ENCODE measurements around the gene DNASE1L2.

Gene DNASE1L2

DNA sequence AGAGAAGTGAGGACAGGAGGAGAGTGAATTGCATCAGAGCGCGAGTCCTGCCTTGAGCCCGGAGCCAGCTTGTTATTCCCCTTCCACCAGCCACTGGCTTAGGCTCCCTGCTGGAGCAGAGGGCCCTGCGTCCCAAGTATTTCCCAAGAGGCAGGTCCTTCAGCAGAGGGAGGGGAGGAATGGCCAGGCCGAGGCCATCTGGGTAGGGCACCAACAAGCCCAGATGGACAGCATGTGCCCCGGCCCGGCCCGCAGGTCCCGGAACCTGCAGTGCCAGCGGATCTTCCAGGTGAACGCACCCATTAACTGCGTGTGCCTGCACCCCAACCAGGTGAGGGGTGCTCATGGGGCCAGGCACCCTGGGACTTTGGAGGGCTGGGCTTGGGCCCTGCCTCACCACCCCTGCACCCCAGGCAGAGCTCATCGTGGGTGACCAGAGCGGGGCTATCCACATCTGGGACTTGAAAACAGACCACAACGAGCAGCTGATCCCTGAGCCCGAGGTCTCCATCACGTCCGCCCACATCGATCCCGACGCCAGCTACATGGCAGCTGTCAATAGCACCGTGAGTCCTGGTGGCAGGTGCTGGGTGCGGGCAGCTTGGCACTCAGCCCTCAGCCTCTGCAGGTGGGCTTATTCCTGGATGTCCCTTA lies 29.3 kb upstream of the DNASE1L2 start:
- DNase-seq (ENCODE audit: low read depth, low spot score): no peak
- Histone ChIP-seq H3K9ac (ENCODE audit: insufficient read length) (no peak overlapping the region), H3K4me3 (peak overlapping the region; percentile 90; the same call in 1 of the 2 replicates), H3K27ac (no peak overlapping the region), H3K36me3 (ENCODE audit: insufficient read depth, low read length) (peaks cover 25% of the 10 kb centered on the region; the same call in 1 of the 2 replicates), H3K9me3 (ENCODE audit: low read depth, low read length) (no peaks in the 10 kb centered on the region)
- TF ChIP-seq POLR2AphosphoS5 (IDR thresholded peaks at IDR 0.05; ENCODE audit: borderline replicate concordance, low read depth, low read length) (no peak), FOXP2 (optimal IDR thresholded peaks at IDR 0.05; ENCODE audit: control extremely low read depth, extremely low read length, insufficient read depth) (no peak), EZH2 (IDR thresholded peaks at IDR 0.05) (no peak)

DNA sequence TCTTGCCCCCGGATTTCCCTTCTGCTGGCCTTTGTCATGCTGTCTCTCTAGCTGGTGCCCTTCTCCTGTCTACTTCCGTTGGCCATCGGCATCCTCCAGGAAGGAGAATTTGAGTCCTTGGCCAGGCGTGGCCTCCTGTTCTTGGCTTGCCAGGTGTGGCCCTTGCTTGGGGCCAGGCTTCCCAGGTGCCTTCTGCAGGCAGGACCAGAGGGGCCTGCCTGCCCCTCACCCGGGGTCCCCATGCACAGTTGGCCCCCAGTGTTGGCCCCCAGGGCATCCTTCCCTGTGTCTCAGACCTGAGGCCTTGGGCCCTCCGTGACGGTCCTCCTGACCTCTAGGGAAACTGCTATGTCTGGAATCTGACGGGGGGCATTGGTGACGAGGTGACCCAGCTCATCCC lies 28.4 kb upstream of the DNASE1L2 start:
- no peak overlapping the region for H3K27ac ChIP-seq
- TF ChIP-seq EZH2 (IDR thresholded peaks at IDR 0.05): no peak
- no peak for TF ChIP-seq FOXP2 (optimal IDR thresholded peaks at IDR 0.05; ENCODE audit: control extremely low read depth, extremely low read length, insufficient read depth)
- no peak for TF ChIP-seq POLR2AphosphoS5 (IDR thresholded peaks at IDR 0.05; ENCODE audit: borderline replicate concordance, low read depth, low read length)
- no peaks in the 10 kb centered on the region for H3K9me3 ChIP-seq (ENCODE audit: low read depth, low read length)
- H3K9ac ChIP-seq (ENCODE audit: insufficient read length): no peak overlapping the region
- no peak for DNase-seq (ENCODE audit: low read depth, low spot score)
- peaks cover 25% of the 10 kb centered on the region; the same call in 1 of the 2 replicates for H3K36me3 ChIP-seq (ENCODE audit: insufficient read depth, low read length)
- H3K4me3 ChIP-seq: no peak overlapping the region

DNA sequence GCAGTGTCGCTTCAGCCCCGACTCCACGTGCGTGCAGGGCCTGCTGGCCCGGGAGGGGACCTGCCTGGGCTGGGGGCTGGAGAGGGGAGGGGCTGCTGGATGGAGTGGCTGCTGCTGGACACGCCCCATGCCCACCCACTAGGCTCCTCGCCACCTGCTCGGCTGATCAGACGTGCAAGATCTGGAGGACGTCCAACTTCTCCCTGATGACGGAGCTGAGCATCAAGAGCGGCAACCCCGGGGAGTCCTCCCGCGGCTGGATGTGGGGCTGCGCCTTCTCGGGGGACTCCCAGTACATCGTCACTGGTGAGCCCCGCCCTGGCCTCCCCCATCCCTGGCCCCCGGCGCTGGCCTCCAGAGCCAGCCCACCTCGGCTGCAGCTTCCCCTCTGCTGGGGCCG lies 27.9 kb upstream of the DNASE1L2 start:
- H3K4me3 ChIP-seq: no peak overlapping the region
- no peak overlapping the region for H3K27ac ChIP-seq
- TF ChIP-seq FOXP2 (optimal IDR thresholded peaks at IDR 0.05; ENCODE audit: control extremely low read depth, extremely low read length, insufficient read depth): no peak
- no peak for TF ChIP-seq POLR2AphosphoS5 (IDR thresholded peaks at IDR 0.05; ENCODE audit: borderline replicate concordance, low read depth, low read length)
- no peak for TF ChIP-seq EZH2 (IDR thresholded peaks at IDR 0.05)
- no peak overlapping the region for H3K9ac ChIP-seq (ENCODE audit: insufficient read length)
- H3K36me3 ChIP-seq (ENCODE audit: insufficient read depth, low read length): peaks cover 25% of the 10 kb centered on the region; the same call in 1 of the 2 replicates
- no peak for DNase-seq (ENCODE audit: low read depth, low spot score)
- no peaks in the 10 kb centered on the region for H3K9me3 ChIP-seq (ENCODE audit: low read depth, low read length)

DNA sequence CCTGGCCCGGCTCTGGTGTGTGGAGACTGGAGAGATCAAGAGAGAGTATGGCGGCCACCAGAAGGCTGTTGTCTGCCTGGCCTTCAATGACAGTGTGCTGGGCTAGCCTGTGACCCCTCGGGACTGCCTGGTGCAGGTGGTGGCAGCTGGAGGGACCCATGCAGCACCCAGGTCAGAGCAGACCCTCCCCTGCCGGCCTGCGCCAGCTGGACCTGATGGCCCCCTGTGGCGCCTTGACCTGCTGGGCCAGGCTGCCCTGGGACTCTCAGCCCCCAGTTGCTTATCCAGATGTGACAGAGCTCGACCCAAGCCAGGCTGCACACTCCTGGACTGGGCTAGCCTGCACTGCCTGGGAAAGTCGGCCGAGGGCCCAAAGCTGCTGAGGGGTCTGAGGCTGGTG lies 27.5 kb upstream of the DNASE1L2 start:
- no peak overlapping the region for H3K4me3 ChIP-seq
- no peak overlapping the region for H3K27ac ChIP-seq
- no peak for DNase-seq (ENCODE audit: low read depth, low spot score)
- no peak for TF ChIP-seq FOXP2 (optimal IDR thresholded peaks at IDR 0.05; ENCODE audit: control extremely low read depth, extremely low read length, insufficient read depth)
- TF ChIP-seq EZH2 (IDR thresholded peaks at IDR 0.05): no peak
- TF ChIP-seq POLR2AphosphoS5 (IDR thresholded peaks at IDR 0.05; ENCODE audit: borderline replicate concordance, low read depth, low read length): no peak
- no peak overlapping the region for H3K9ac ChIP-seq (ENCODE audit: insufficient read length)
- peaks cover 25% of the 10 kb centered on the region; the same call in 1 of the 2 replicates for H3K36me3 ChIP-seq (ENCODE audit: insufficient read depth, low read length)
- H3K9me3 ChIP-seq (ENCODE audit: low read depth, low read length): no peaks in the 10 kb centered on the region

DNA sequence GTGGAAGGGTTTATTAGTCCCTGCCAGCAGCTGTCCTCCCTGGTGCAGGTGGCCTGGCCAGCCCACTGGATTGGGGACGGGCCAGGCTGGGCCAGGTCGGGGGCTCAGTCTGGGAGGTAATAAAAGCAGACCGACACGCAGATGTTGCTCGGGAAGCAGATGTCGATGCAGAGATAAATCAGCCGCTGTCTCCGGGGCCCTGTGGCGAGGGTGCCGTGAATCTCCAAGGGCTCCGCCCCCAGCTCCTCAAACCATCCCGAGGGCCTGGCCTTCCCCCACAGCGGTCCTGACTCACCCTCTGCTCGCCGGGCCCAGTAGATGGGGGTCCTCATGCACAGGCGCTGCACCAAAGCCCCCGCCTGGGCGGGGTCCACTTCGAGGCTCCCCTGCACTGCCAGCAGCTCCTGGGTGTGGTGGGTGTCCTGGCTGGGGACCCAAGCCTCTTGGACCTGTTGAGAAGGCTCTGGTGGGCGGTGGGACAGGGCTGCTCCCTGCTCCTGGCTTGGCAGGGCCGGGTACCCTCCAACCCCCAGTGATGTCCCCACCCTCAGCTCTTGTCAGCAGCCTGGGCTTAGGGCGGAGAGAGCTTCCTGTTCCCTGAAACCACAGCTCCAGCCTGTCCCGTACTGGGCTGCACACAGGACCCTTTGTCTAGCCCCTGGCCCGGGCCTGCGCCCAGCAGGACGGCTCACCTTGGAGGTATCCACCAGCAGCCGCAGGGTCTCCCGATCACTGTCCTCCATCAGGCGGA lies 26.8 kb upstream of the DNASE1L2 start:
- Histone ChIP-seq H3K9me3 (ENCODE audit: low read depth, low read length) (no peaks in the 10 kb centered on the region), H3K4me3 (no peak overlapping the region), H3K27ac (no peak overlapping the region), H3K9ac (ENCODE audit: insufficient read length) (no peak overlapping the region), H3K36me3 (ENCODE audit: insufficient read depth, low read length) (peaks cover 25% of the 10 kb centered on the region; the same call in 1 of the 2 replicates)
- no peak for TF ChIP-seq FOXP2 (optimal IDR thresholded peaks at IDR 0.05; ENCODE audit: control extremely low read depth, extremely low read length, insufficient read depth)
- DNase-seq (ENCODE audit: low read depth, low spot score): no peak

DNA sequence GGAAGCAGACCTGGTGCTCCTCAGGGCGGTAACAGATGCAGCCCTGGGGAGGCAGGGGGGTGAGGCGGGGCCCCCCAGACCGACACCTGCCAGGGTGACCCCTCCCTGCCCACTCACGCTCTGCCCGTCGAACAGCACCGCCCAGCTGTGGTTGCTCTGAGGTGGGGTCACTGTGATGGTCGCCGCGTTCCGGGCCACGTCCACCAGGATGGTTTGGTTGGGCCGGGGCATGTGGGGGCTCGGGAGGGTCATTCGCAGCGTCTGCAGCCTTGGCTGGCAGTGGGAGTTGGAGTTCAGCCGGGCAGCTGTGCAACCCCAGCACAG lies 26.3 kb upstream of the DNASE1L2 start:
- Histone ChIP-seq H3K36me3 (ENCODE audit: insufficient read depth, low read length) (peaks cover 25% of the 10 kb centered on the region; the same call in 1 of the 2 replicates), H3K27ac (no peak overlapping the region)

DNA sequence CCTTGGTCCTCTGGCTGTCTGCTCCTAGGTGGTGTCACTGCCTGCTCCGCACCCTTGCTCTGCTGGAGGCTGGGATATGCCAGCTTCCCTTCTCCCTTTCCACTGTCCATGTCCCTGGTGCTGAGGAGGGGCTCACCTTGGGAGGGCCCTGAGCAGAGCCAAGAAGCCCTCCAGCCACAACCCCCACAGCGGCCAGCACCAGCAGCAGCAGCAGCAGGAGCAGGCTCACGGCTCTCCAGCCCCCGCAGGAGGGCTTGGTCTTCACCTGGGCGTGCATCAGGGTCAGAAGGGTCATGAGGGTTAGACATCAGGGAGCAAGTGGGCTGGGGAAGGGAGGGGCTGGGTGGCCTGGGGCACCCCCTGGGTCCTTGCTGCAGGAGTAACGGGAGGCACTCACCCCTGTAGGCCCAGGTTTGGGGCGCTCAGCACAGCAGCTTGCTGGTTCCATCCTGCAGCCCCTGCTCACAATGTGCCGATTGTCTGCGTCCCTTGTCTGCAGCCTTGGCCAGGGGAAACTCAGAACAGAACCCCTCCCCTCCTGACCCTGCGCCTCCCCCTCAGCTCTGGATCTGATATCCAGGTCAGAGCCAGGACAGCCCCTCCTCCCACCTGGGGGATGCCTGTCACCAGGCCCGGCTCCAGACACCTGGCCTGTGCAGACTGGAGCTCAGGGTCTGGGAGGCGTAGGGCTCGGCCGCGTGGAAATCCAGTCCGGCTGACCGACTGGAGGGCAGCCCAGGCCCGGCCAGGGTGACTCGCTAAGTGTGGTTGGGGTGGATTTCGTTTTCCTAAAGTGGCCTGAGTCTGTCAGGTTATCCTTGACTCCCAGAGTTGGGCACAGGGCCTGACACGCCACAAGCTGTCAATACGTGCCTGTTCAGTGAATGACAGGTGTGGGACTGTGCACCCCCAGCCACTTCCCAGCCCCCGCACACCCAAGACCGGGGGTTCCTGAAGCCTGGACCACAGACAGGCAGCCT lies 25.6 kb upstream of the DNASE1L2 start, which contains the start of gene BRICD5:
Gene BRICD5, minus strand, starts transcription at position 478 of the 980 bp plus-strand sequence. Its CDS starts 30 bp downstream, at position 448.
- Histone ChIP-seq H3K9ac (ENCODE audit: insufficient read length) (no peak within 1 kb of the TSS), H3K36me3 (ENCODE audit: insufficient read depth, low read length) (peaks cover 25% of the 10 kb centered on the region; the same call in 1 of the 2 replicates), H3K9me3 (ENCODE audit: low read depth, low read length) (no peaks in the 10 kb centered on the region), H3K27ac (no peak within 1 kb of the TSS), H3K4me3 (no peak within 1 kb of the TSS)
- TF ChIP-seq EZH2 (IDR thresholded peaks at IDR 0.05) (no peak), POLR2AphosphoS5 (IDR thresholded peaks at IDR 0.05; ENCODE audit: borderline replicate concordance, low read depth, low read length) (no peak), FOXP2 (optimal IDR thresholded peaks at IDR 0.05; ENCODE audit: control extremely low read depth, extremely low read length, insufficient read depth) (no peak)
- no peak for DNase-seq (ENCODE audit: low read depth, low spot score)

More for the DNA sequence above, 26.3 kb upstream of the DNASE1L2 start:
- no peak for DNase-seq (ENCODE audit: low read depth, low spot score)
- Histone ChIP-seq H3K4me3 (no peak overlapping the region), H3K9ac (ENCODE audit: insufficient read length) (no peak overlapping the region), H3K9me3 (ENCODE audit: low read depth, low read length) (no peaks in the 10 kb centered on the region)
- no peak for TF ChIP-seq FOXP2 (optimal IDR thresholded peaks at IDR 0.05; ENCODE audit: control extremely low read depth, extremely low read length, insufficient read depth)
- no peak for TF ChIP-seq POLR2AphosphoS5 (IDR thresholded peaks at IDR 0.05; ENCODE audit: borderline replicate concordance, low read depth, low read length)
- TF ChIP-seq EZH2 (IDR thresholded peaks at IDR 0.05): no peak

Measured in SK-N-MC (cell line).